ENCODE data around the gene MAP2. TPM values are rescaled to one million over a fixed set of nuclear protein-coding genes. Genes with fewer than 3 reads are reported as not detected.

The MAP2 gene
- total and polyA plus RNA-seq, 2 of the 8 experiments (the other 6 are each of a cell fraction or from before 2014, with no cell fraction given): 5.9 to 9.4 TPM

- H2BK15ac ChIP-seq (ENCODE audit: low read length): no peak overlapping the region
- no peak overlapping the region for H2BK12ac ChIP-seq (ENCODE audit: low read depth, low read length)
- H3K56ac ChIP-seq (replicated peaks; ENCODE audit: insufficient read length, low read depth, low read length): no peak overlapping the region
- H3K27me3 ChIP-seq (replicated peaks in 1 of 4; ENCODE audit: control insufficient read depth in 3 of 4, extremely low read depth in 1 of 4, insufficient read depth in 3 of 4, low read length in 3 of 4): no peaks in the 10 kb centered on the region
- H2AK5ac ChIP-seq (ENCODE audit: low read depth, low read length): no peak overlapping the region
- H3K4me2 ChIP-seq (ENCODE audit: insufficient read depth in 1 of 2, low read depth in 2 of 2, low read length in 2 of 2): no peak overlapping the region
- no peak for DNase-seq (ENCODE audit: low read depth in 1 of 2, low spot score in 2 of 2)
- H4K91ac ChIP-seq (replicated peaks; ENCODE audit: insufficient read length, low read length): no peak overlapping the region
- no peak overlapping the region for H4K5ac ChIP-seq (ENCODE audit: insufficient read length, low read depth, low read length)
- H3K4me1 ChIP-seq (replicated peaks in 1 of 4; ENCODE audit: control insufficient read depth in 3 of 4, insufficient read depth in 4 of 4, low read length in 3 of 4): no peaks in the 10 kb centered on the region
- no peaks in the 10 kb centered on the region for H4K20me1 ChIP-seq (replicated peaks in 1 of 2; ENCODE audit: control insufficient read depth in 1 of 2, insufficient read depth in 2 of 2, low read length in 2 of 2)
- H2BK5ac ChIP-seq (ENCODE audit: low read depth, low read length): no peak overlapping the region
- H3K36me3 ChIP-seq (ENCODE audit: control insufficient read depth in 2 of 4, insufficient read depth in 4 of 4, low read length in 3 of 4): no peaks in the 10 kb centered on the region
- no peak overlapping the region for H3K9ac ChIP-seq (replicated peaks in 1 of 4; ENCODE audit: extremely low read depth in 1 of 4, low read depth in 3 of 4, low read length in 3 of 4)
- H3K18ac ChIP-seq (ENCODE audit: extremely low read depth, low read length): no peak overlapping the region
- H3K14ac ChIP-seq (ENCODE audit: insufficient read length): no peak overlapping the region
- POLR2A ChIA-PET (ENCODE audit: partially characterized antibody): no interaction called here
- H3K23me2 ChIP-seq (ENCODE audit: low read depth, low read length): no peaks in the 10 kb centered on the region
- H2BK20ac ChIP-seq (ENCODE audit: low read length): no peak overlapping the region
- CTCF ChIA-PET (ENCODE audit: partially characterized antibody): interaction anchor here (0.6 to 1.1 kb wide), 2 partner anchors 32 to 40 kb away, joined by 3 read pairs; no protein-coding TSS in a partner anchor
- H3K27ac ChIP-seq (ENCODE audit: low read depth, low read length): no peak overlapping the region
- TF ChIP-seq CHD2 (IDR thresholded peaks at IDR 0.05; ENCODE audit: low read length): no peak
- no peak for TF ChIP-seq MAX (IDR thresholded peaks at IDR 0.05)
- peaks cover 0 to 7% of the 10 kb centered on the region in 2 experiments; a peak in 2 of 4 replicates for H3K9me3 ChIP-seq (ENCODE audit: insufficient read depth in 2 of 2, low read depth in 1 of 2, low read length in 1 of 2)
- H3K79me2 ChIP-seq (ENCODE audit: control insufficient read depth in 1 of 2, insufficient read depth in 2 of 2, low read length in 2 of 2): no peaks in the 10 kb centered on the region
- H2BK120ac ChIP-seq (replicated peaks; ENCODE audit: low read depth, low read length): no peak overlapping the region
- no peaks in the 10 kb centered on the region for H3K79me1 ChIP-seq (ENCODE audit: low read depth, low read length)
- no peak overlapping the region for H3K23ac ChIP-seq (ENCODE audit: insufficient read length)
- H3K4ac ChIP-seq (replicated peaks; ENCODE audit: insufficient read length, low read depth, low read length): no peak overlapping the region
- H2AFZ ChIP-seq (ENCODE audit: low read length): no peak overlapping the region
- FAIRE-seq: no peak
- no peak overlapping the region for H4K8ac ChIP-seq (ENCODE audit: extremely low read depth, insufficient read depth, low read length)
- H3K4me3 ChIP-seq (ENCODE audit: extremely low read depth in 1 of 4, insufficient read depth in 2 of 4, low read depth in 3 of 4, low read length in 4 of 4): no peak overlapping the region
Measured at GRCh38 chr2:209383212-209383611, 40.6 kb upstream of the MAP2 start.

All from H1 (cell line).